ENCODE measurements around the gene PLXDC1.

DNA sequence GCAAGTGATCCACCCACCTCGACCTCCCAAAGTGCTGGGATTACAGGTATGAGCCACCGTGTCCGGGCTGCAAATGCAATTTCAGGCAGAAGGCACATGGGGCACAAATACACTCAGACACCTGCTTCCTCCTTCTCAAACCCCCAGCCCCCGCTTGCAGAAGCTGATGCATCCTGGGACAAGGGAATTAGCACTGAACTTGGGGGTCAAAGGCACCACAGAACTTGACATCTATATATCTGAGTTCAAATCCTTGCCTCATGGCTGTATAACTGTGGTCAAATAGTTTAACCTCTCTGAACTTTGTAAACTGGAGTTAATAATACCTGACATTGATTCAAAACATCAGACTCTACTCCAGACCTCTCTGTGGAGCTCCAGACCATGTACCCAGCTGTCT is 18.7 kb upstream of the PLXDC1 start:
- TF ChIP-seq, protein P1, sequence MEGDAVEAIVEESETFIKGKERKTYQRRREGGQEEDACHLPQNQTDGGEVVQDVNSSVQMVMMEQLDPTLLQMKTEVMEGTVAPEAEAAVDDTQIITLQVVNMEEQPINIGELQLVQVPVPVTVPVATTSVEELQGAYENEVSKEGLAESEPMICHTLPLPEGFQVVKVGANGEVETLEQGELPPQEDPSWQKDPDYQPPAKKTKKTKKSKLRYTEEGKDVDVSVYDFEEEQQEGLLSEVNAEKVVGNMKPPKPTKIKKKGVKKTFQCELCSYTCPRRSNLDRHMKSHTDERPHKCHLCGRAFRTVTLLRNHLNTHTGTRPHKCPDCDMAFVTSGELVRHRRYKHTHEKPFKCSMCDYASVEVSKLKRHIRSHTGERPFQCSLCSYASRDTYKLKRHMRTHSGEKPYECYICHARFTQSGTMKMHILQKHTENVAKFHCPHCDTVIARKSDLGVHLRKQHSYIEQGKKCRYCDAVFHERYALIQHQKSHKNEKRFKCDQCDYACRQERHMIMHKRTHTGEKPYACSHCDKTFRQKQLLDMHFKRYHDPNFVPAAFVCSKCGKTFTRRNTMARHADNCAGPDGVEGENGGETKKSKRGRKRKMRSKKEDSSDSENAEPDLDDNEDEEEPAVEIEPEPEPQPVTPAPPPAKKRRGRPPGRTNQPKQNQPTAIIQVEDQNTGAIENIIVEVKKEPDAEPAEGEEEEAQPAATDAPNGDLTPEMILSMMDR (conservative IDR thresholded peaks at IDR 0.05 in 1 of 2, IDR thresholded peaks at IDR 0.05 in 1 of 2; ENCODE audit: low read depth in 1 of 2, low read length in 2 of 2): no peak
- TF ChIP-seq EZH2 (IDR thresholded peaks at IDR 0.05; ENCODE audit: low read length, missing control alignments): no peak

Data from fibroblast of lung (primary cell).